Esophagus squamous epithelium (tissue), 5 donors: ENCODE data around the gene ZFHX3. TPM values are rescaled to one million over a fixed set of nuclear protein-coding genes. Genes with fewer than 3 reads are reported as not detected.

Experiments used
- DNase-seq: peaks from one replicate; lab custom pipeline; 2025; lab: John Stamatoyannopoulos, UW
- H3K27ac ChIP-seq, 4 donors: fragments of 200-600 bp; sonication (generic); one replicate each; pipeline ENCODE4 v1.5.1; 2016 to 2019; ENCODE audit warnings: mild to moderate bottlenecking in 1 of 4
- H3K27me3 ChIP-seq, 4 donors: fragments of 200-600 bp; sonication (generic); 1 replicate in 3 of 4; 2 replicates in 1 of 4; pipeline versions ENCODE4 v1.5.1 to v1.6.0; 2017 to 2021; ENCODE audit warnings: antibody characterized with exemption in 1 of 4
- H3K36me3 ChIP-seq, 3 donors: fragments of 200-600 bp; sonication (generic); one replicate each; pipeline ENCODE4 v1.5.1; 2016 to 2019
- H3K4me1 ChIP-seq, 3 donors: fragments of 200-600 bp; sonication (generic); one replicate each; pipeline ENCODE4 v1.5.1; 2017 to 2019
- H3K4me3 ChIP-seq, 4 donors: fragments of 200-600 bp; sonication (generic); 1 replicate in 3 of 4; 2 replicates in 1 of 4; pipeline ENCODE4 v1.5.1; 2016 to 2019; ENCODE audit warnings: mild to moderate bottlenecking in 2 of 4, moderate library complexity in 1 of 4
- H3K9me3 ChIP-seq, 3 donors: fragments of 200-600 bp; sonication (generic); one replicate each; pipeline ENCODE4 v1.5.1; 2016 to 2019
- POLR2A ChIP-seq, 4 donors: fragments of 450-650 bp; IDR thresholded peaks; one replicate each; pipeline ENCODE4 v1.6.1; 2017; ENCODE audit warnings: antibody characterized with exemption in 4 of 4, mild to moderate bottlenecking in 4 of 4, moderate library complexity in 3 of 4
- WGBS, 2 donors: methylation state at CpG; one replicate each; pipeline ENCODE4 v1.1.5; 2018; 5-methylcytosine and 5-hydroxymethylcytosine counted together
- intact Hi-C: fragments of 100-400 bp; cut with DNase I; formaldehyde crosslinking; loops from one replicate; pipeline ENCODE4 v1.15.0; 2022
- total RNA-seq, 4 donors: library from RNA; depleted of rRNA; stranded (reverse); fragments of >200 nt; gene quantifications; one replicate each; pipeline ENCODE4 v1.1.0, GENCODE V29; 2016
- TF ChIP-seq, protein P1 (sequence below), 6 experiments: fragments of 450-650 bp in 4 of 6; fragments of 200-600 bp in 2 of 6; sonication (generic) in 2 of 6; IDR thresholded peaks; one replicate each; pipeline ENCODE4 v1.5.1; 2016 to 2019; ENCODE audit warnings: antibody characterized with exemption in 6 of 6, mild to moderate bottlenecking in 4 of 6, moderate library complexity in 4 of 6
- donor health status: DM: yes; HTN: yes; CAD: no.

ZFHX3 gene
- total RNA-seq, 4 donors from 2014 or later, result 3.5 to 12.8 (median 4.5) TPM

DNA sequence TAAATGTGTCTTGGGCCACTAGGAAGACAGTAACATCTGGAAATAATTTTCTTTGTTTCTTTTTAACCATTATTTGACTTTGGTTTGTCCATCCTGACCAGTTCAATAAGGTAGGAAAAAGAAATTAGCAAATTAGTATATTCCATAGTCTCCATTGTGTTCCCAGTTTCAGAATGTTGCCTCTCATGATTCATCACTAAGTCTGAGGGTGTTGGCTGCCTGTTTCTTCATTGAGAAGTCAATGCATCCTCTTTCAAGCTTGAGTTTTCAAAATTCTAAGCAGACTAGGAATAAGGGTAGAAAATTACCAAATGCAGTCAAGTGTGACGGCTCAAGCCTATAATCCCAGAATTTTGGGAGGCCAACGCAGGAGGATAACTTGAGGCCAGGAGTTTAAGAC, 41.9 kb downstream of the ZFHX3 start:
- no peak for DNase-seq
- TF ChIP-seq POLR2A (IDR thresholded peaks at IDR 0.05), result no peak
- intact Hi-C loops, result no loop called here
- no peak overlapping the region for H3K27ac ChIP-seq
- no peaks in the 10 kb centered on the region for H3K27me3 ChIP-seq
- H3K4me1 ChIP-seq, result peaks cover 7 to 14% (median 9%) of the 10 kb centered on the region in 3 donors
- no peaks in the 10 kb centered on the region for H3K36me3 ChIP-seq
- WGBS, 2 donors, result 92 to 93% methylated on average over 2 of the region's 2 CpGs
- peaks cover 0 to 6% (median 0%) of the 10 kb centered on the region in 3 donors for H3K9me3 ChIP-seq
- no peak overlapping the region for H3K4me3 ChIP-seq

- DNase-seq, result no peak
- H3K4me1 ChIP-seq, result peaks cover 9 to 23% (median 12%) of the 10 kb centered on the region in 3 donors
- H3K9me3 ChIP-seq, result peaks cover 0 to 8% (median 0%) of the 10 kb centered on the region in 3 donors
- H3K36me3 ChIP-seq, result no peaks in the 10 kb centered on the region
- no peak overlapping the region for H3K4me3 ChIP-seq
- WGBS, 2 donors, result 64 to 76% methylated on average over 2 of the region's 2 CpGs
- no peak for TF ChIP-seq POLR2A (IDR thresholded peaks at IDR 0.05)
- TF ChIP-seq, protein P1, sequence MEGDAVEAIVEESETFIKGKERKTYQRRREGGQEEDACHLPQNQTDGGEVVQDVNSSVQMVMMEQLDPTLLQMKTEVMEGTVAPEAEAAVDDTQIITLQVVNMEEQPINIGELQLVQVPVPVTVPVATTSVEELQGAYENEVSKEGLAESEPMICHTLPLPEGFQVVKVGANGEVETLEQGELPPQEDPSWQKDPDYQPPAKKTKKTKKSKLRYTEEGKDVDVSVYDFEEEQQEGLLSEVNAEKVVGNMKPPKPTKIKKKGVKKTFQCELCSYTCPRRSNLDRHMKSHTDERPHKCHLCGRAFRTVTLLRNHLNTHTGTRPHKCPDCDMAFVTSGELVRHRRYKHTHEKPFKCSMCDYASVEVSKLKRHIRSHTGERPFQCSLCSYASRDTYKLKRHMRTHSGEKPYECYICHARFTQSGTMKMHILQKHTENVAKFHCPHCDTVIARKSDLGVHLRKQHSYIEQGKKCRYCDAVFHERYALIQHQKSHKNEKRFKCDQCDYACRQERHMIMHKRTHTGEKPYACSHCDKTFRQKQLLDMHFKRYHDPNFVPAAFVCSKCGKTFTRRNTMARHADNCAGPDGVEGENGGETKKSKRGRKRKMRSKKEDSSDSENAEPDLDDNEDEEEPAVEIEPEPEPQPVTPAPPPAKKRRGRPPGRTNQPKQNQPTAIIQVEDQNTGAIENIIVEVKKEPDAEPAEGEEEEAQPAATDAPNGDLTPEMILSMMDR (IDR thresholded peaks at IDR 0.05), result no peak
- H3K27ac ChIP-seq, result no peak overlapping the region
- intact Hi-C loops, result no loop called here
- H3K27me3 ChIP-seq, result no peaks in the 10 kb centered on the region
Observed at GRCh38 chr16:73002866-73003265, 45.1 kb downstream of the ZFHX3 start.

DNA sequence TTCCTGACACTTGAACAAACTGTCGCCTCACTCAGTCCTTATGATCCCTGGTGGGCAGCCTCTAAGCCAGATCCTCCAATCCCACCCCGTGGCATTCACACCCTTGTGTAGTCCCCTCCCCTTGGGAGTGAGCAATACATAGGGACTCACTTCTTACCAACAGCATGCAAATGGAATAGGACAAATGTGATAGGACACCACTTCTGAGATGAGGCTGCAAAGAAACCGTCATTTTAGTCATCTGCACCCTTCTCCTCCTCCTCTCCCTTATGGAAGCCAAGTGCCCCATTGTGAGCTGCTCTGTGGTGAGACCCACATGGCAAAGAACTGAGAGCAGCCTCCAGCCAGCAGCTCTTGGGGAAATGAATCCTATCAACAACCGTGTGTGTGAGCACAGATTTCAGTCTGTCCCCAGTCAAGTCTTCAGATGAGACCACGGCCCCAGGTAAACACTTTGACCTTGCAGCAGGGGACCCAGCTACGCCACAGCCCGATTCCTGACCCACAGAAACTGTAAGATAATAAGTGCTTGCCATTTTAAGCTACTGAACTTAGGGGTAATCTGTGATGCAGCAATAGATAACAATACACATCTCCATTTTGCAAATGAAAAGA, 46.9 kb downstream of the ZFHX3 start:
- intact Hi-C loops, result no loop called here
- WGBS, 2 donors, result 97 to 100% methylated on average over 3 to 6 of the region's 7 CpGs
- no peaks in the 10 kb centered on the region for H3K27me3 ChIP-seq
- no peaks in the 10 kb centered on the region for H3K36me3 ChIP-seq
- peaks cover 21 to 41% (median 22%) of the 10 kb centered on the region in 3 donors for H3K4me1 ChIP-seq
- peaks cover 0 to 8% (median 0%) of the 10 kb centered on the region in 3 donors for H3K9me3 ChIP-seq
- no peak for DNase-seq
- H3K27ac ChIP-seq, result peak overlapping the region in 2 of 4 donors; percentile 26 to 59
- TF ChIP-seq, protein P1 (IDR thresholded peaks at IDR 0.05), result no peak
- no peak for TF ChIP-seq POLR2A (IDR thresholded peaks at IDR 0.05)
- no peak overlapping the region for H3K4me3 ChIP-seq

- Histone ChIP-seq H3K4me3 (peak overlapping the region in 1 of 4 donors; percentile 27), H3K4me1 (peaks cover 21 to 48% (median 22%) of the 10 kb centered on the region in 3 donors)
Observed at GRCh38 chr16:73000020-73000906, 47.7 kb downstream of the ZFHX3 start.

DNA sequence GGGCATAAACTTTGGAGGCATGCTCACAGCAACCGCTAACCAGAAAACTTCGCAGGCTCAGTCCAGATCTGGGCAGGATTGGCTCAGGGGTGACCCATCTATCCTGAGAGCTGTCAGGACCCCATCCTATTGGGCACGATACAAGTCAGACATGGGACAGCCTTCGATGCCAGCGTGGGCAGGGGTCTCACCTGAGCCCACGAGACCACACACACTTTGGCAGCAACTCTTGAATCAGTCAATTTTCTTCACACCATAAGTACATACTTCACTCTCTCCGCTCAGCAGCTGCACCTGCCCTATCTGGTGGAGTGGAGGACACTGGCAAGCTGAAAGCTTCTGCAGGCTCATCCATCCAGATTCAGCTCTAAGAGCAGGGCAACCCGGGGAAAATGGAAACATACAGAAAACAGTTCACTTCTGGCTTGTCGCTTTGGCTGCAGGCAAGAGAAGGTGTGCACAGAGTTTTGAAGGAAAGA, 48.3 kb downstream of the ZFHX3 start:
- DNase-seq, result no peak
- H3K4me1 ChIP-seq, result peaks cover 21 to 48% (median 22%) of the 10 kb centered on the region in 3 donors
- intact Hi-C loops, result loop anchor here (10.0 kb wide), 1 partner anchor 125 kb away; no protein-coding TSS in a partner anchor

More at GRCh38 chr16:73000020-73000906, 47.7 kb downstream of the ZFHX3 start:
- TF ChIP-seq POLR2A (IDR thresholded peaks at IDR 0.05), result no peak
- TF ChIP-seq, protein P1 (IDR thresholded peaks at IDR 0.05), result no peak
- intact Hi-C loops, result no loop called here
- H3K27me3 ChIP-seq, result no peaks in the 10 kb centered on the region
- 25 to 41% methylated on average over 17 to 19 of the region's 22 CpGs for WGBS, 2 donors
- peak overlapping the region in 3 of 4 donors; percentile 24 to 59 (median 26) for H3K27ac ChIP-seq
- peaks cover 0 to 8% (median 0%) of the 10 kb centered on the region in 3 donors for H3K9me3 ChIP-seq
- no peaks in the 10 kb centered on the region for H3K36me3 ChIP-seq
- no peak for DNase-seq

More for the DNA sequence above, 48.3 kb downstream of the ZFHX3 start:
- peak overlapping the region in 1 of 4 donors; percentile 27 for H3K4me3 ChIP-seq
- no peaks in the 10 kb centered on the region for H3K36me3 ChIP-seq
- 49 to 76% methylated on average over 2 to 4 of the region's 9 CpGs for WGBS, 2 donors
- H3K9me3 ChIP-seq, result peaks cover 0 to 8% (median 0%) of the 10 kb centered on the region in 3 donors
- peak overlapping the region in 2 of 4 donors; percentile 24 to 59 for H3K27ac ChIP-seq
- TF ChIP-seq POLR2A (IDR thresholded peaks at IDR 0.05), result no peak
- TF ChIP-seq, protein P1 (IDR thresholded peaks at IDR 0.05), result no peak
- H3K27me3 ChIP-seq, result no peaks in the 10 kb centered on the region
